ENCODE data around the gene ZNF343. TPM values are rescaled to one million over a fixed set of nuclear protein-coding genes. Genes with fewer than 3 reads are reported as not detected.

ZNF343 gene
- total and polyA plus RNA-seq, 10 of the 15 experiments (the other 5 are each of a cell fraction or from before 2014, with no cell fraction given): 1.3 to 11.1 (median 9.0) TPM

GRCh38 chr20:2475850-2476741, 32.6 kb downstream of the ZNF343 start:
- ATAC-seq (no peak), FAIRE-seq (no peak), DNase-seq (ENCODE audit: low read depth, low spot score) (no peak)
- Histone ChIP-seq H3K27ac (ENCODE audit: control insufficient read depth, insufficient read depth) (no peak overlapping the region), H3K27me3 (replicated peaks in 1 of 2; ENCODE audit: control insufficient read depth in 2 of 2, insufficient read depth in 2 of 2, low read length in 1 of 2) (no peaks in the 10 kb centered on the region), H3K9me3 (replicated peaks; ENCODE audit: control insufficient read depth, insufficient read depth, low read length) (no peaks in the 10 kb centered on the region), H3K79me2 (ENCODE audit: control insufficient read depth, insufficient read depth, low read length) (no peaks in the 10 kb centered on the region), H3K4me3 (no peak overlapping the region), H3K4me1 (ENCODE audit: control insufficient read depth, insufficient read depth, low read length) (no peaks in the 10 kb centered on the region), H2AFZ (ENCODE audit: control insufficient read depth, low read depth, low read length) (no peak overlapping the region), H4K20me1 (ENCODE audit: control insufficient read depth, insufficient read depth) (no peaks in the 10 kb centered on the region), H3K36me3 (ENCODE audit: control insufficient read depth in 2 of 2, insufficient read depth in 2 of 2, low read length in 1 of 2) (peaks cover 0 to 3% of the 10 kb centered on the region in 2 experiments; a peak in 2 of 4 replicates), H3K4me2 (ENCODE audit: control insufficient read depth, insufficient read depth) (no peak overlapping the region), H3K9ac (ENCODE audit: control insufficient read depth, insufficient read depth, low read length) (no peak overlapping the region)
- ChIA-PET SMC1A (ENCODE audit: uncharacterized antibody, unreplicated experiment) (interaction anchor here (1.2 kb wide), 1 partner anchor 18 kb away, joined by 3 read pairs; no protein-coding TSS in a partner anchor), RAD21 (ENCODE audit: unreplicated experiment) (no interaction called here), POLR2A (interaction anchor here (0.5 kb wide), 1 partner anchor 424 kb away, joined by 4 read pairs; no protein-coding TSS in a partner anchor), CTCF (interaction anchor here (0.6 to 5.6 kb wide), 6 partner anchors 9 to 171 kb away, joined by 3 to 28 read pairs (median 5); no protein-coding TSS in a partner anchor)
- BruUV-seq (replicated peaks): no TSS peak
- in situ Hi-C loops (cut with MboI): no loop called here
- intact Hi-C loops (cut with micrococcal nuclease; ENCODE audit: unreplicated experiment): no loop called here
- WGBS (ENCODE audit: insufficient coverage, insufficient replicate concordance, low lambda C conversion rate, missing lambda C conversion rate): 97% methylated on average over 9 of the region's 9 CpGs
- TF ChIP-seq HDAC6 (IDR thresholded peaks at IDR 0.05; ENCODE audit: unreplicated experiment) (no peak), CHD1 (IDR thresholded peaks at IDR 0.05; ENCODE audit: low read depth, low read length) (no peak), ATF3 (IDR thresholded peaks at IDR 0.05; ENCODE audit: borderline replicate concordance, extremely low read depth, low read depth, low read length) (no peak), SPI1 (IDR thresholded peaks at IDR 0.05; ENCODE audit: borderline replicate concordance, insufficient read depth, low read depth, low read length) (no peak), NRF1 (conservative IDR thresholded peaks at IDR 0.05; ENCODE audit: low read depth, low read length) (no peak), CTCF (IDR thresholded peaks at IDR 0.05 in 2 of 3, conservative IDR thresholded peaks at IDR 0.05 in 1 of 3; ENCODE audit: control insufficient read depth in 2 of 3, extremely low read depth in 1 of 3, insufficient read depth in 1 of 3, low read depth in 3 of 3, low read length in 3 of 3) (no peak), TARDBP (IDR thresholded peaks at IDR 0.05; ENCODE audit: borderline replicate concordance) (no peak), JUND (IDR thresholded peaks at IDR 0.05; ENCODE audit: low read depth, low read length) (no peak)
